K562 (cell line): Measurements from ENCODE around the gene ADAM19. TPM values are rescaled to one million over a fixed set of nuclear protein-coding genes. Genes with fewer than 3 reads are reported as not detected.

ENCODE experiments used
- ATAC-seq: fragments of 200-7000 bp; cut with Tn5 transposase; 3 replicates; pipeline ENCODE4 v1.9.1; 2020; ENCODE audit warnings: moderate library complexity
- BruUV-seq: library from RNA; stranded (reverse); fragments of 400-500 nt; replicated peaks from 2 replicates; lab custom pipeline; 2021; lab: Mats Ljungman, UMichigan
- CTCF ChIA-PET: fragments of 300-600 bp; formaldehyde crosslinking; extraction: SDS; loops from one replicate; lab custom pipeline; 2021; ENCODE audit warnings: low intra/inter-chr PET ratio; lab: Yijun Ruan, JAX
- POLR2A ChIA-PET: fragments of 300-600, 350-650 bp; sonication (Branson Sonifier 250); formaldehyde crosslinking; extraction: SDS; loops from one replicate; lab custom pipeline; 2021; ENCODE audit warnings: antibody characterized with exemption, inconsistent platforms; lab: Yijun Ruan, JAX
- DNase-seq, 4 experiments: peaks; one replicate each; pipeline versions ENCODE4 v3.0.0 to v3.0.0-alpha.2; 2011 to 2018; ENCODE audit warnings: low spot score in 3 of 4, mixed read lengths in 3 of 4; ENCODE audit errors: extremely low read depth in 1 of 4
- FAIRE-seq: peaks from 2 replicates; lab custom pipeline; 2011; peaks lifted over from hg19 to GRCh38; lab: Jason Lieb, UNC
- H2AFZ ChIP-seq: 2 replicates; pipeline ENCODE4 v1.6.0; 2011; ENCODE audit warnings: low read depth, low read length, control low read depth, inconsistent platforms
- H3K27ac ChIP-seq: fragments of 200-600 bp; 3 replicates; pipeline ENCODE4 v1.8.0; 2011; ENCODE audit warnings: low read depth, mild to moderate bottlenecking, control low read depth, inconsistent platforms, low read length, moderate library complexity, mixed read lengths; ENCODE audit errors: extremely low read depth
- H3K27me3 ChIP-seq, 2 experiments: fragments of 300-600 bp in 1 of 2; 2 replicates in 1 of 2; 3 replicates in 1 of 2; pipeline versions ENCODE4 v1.6.0 to v1.8.0; 2011; ENCODE audit warnings: inconsistent platforms in 2 of 2, low read length in 2 of 2, mild to moderate bottlenecking in 1 of 2, mixed read lengths in 1 of 2, moderate library complexity in 1 of 2; ENCODE audit not compliant: control insufficient read depth in 2 of 2, insufficient read depth in 2 of 2
- H3K36me3 ChIP-seq: fragments of 300-600 bp; 3 replicates; pipeline ENCODE4 v1.8.0; 2011; ENCODE audit warnings: mild to moderate bottlenecking, low read length, inconsistent platforms; ENCODE audit not compliant: control insufficient read depth, insufficient read depth
- H3K4me1 ChIP-seq, 2 experiments: fragments of 200-600 bp in 1 of 2; replicated peaks in 1 of 2; 2 replicates in 1 of 2; 3 replicates in 1 of 2; pipeline versions ENCODE4 v1.5.1 to v1.8.0; 2011; ENCODE audit warnings: inconsistent platforms in 2 of 2, low read length in 2 of 2, mild to moderate bottlenecking in 1 of 2, mixed read lengths in 1 of 2, moderate library complexity in 1 of 2; ENCODE audit not compliant: control insufficient read depth in 2 of 2, insufficient read depth in 2 of 2
- H3K4me2 ChIP-seq: 2 replicates; pipeline ENCODE4 v1.6.1; 2011; ENCODE audit warnings: low read length, control low read depth, inconsistent platforms, mixed read lengths; ENCODE audit not compliant: insufficient read depth
- H3K4me3 ChIP-seq: fragments of 200-600 bp; sonication (generic), shearing (Covaris generic); 2 replicates; pipeline ENCODE4 v1.5.1; 2016; ENCODE audit warnings: control low read depth, inconsistent platforms
- H3K79me2 ChIP-seq: fragments of 200-600 bp; 3 replicates; pipeline ENCODE4 v1.8.0; 2011; ENCODE audit warnings: low read length, inconsistent platforms; ENCODE audit not compliant: control insufficient read depth, insufficient read depth
- H3K9ac ChIP-seq, 2 experiments: 2 replicates each; pipeline versions ENCODE4 v1.6.0 to v1.6.1; 2011; ENCODE audit warnings: low read depth in 2 of 2, low read length in 2 of 2, control low read depth in 1 of 2, inconsistent platforms in 1 of 2, mild to moderate bottlenecking in 1 of 2, mixed read lengths in 1 of 2; ENCODE audit not compliant: insufficient read depth in 1 of 2
- H3K9me1 ChIP-seq: one replicate; pipeline ENCODE4 v1.6.0; 2011; ENCODE audit warnings: inconsistent platforms, mild to moderate bottlenecking, low read length, moderate library complexity; ENCODE audit not compliant: control insufficient read depth, insufficient read depth
- H3K9me3 ChIP-seq: replicated peaks from 2 replicates; pipeline ENCODE4 v1.5.1; 2011; ENCODE audit warnings: low read depth, low read length, inconsistent platforms; ENCODE audit not compliant: control insufficient read depth, insufficient read depth
- H4K20me1 ChIP-seq: replicated peaks from 2 replicates; pipeline ENCODE4 v1.6.1; 2011; ENCODE audit warnings: low read length, inconsistent platforms, mixed read lengths; ENCODE audit not compliant: control insufficient read depth, insufficient read depth
- CCAR2 ChIP-seq: fragments of 200-400 bp; formaldehyde crosslinking; IDR thresholded peaks from 2 replicates; pipeline ENCODE4 v1.6.1; 2017; ENCODE audit warnings: mild to moderate bottlenecking, low read depth, low read length
- CTCFL ChIP-seq: IDR thresholded peaks from 2 replicates; pipeline ENCODE4 v1.6.1; 2011; ENCODE audit warnings: borderline replicate concordance, low read depth, mild to moderate bottlenecking, moderate library complexity, low read length; ENCODE audit not compliant: insufficient read depth, poor library complexity, severe bottlenecking
- FUS ChIP-seq: fragments of 200-400 bp; formaldehyde crosslinking; optimal IDR thresholded peaks from 2 replicates; pipeline ENCODE3; 2017; ENCODE audit warnings: low read depth, low read length
- HDAC6 ChIP-seq: IDR thresholded peaks from 2 replicates; pipeline ENCODE4 v1.6.1; 2012; ENCODE audit warnings: low read depth, mild to moderate bottlenecking, control low read depth, inconsistent platforms, low read length, moderate library complexity
- NCOA2 ChIP-seq, 2 experiments: fragments of 450-650 bp; IDR thresholded peaks; 2 replicates each; pipeline ENCODE4 v1.6.1; 2018; ENCODE audit warnings: mild to moderate bottlenecking in 2 of 2, moderate library complexity in 1 of 2; ENCODE audit not compliant: partially characterized antibody in 2 of 2
- NFXL1 ChIP-seq: fragments of 450-650 bp; formaldehyde crosslinking; IDR thresholded peaks from 2 replicates; pipeline ENCODE4 v1.4.0; 2021; ENCODE audit warnings: mild to moderate bottlenecking
- NONO ChIP-seq, 2 experiments: fragments of 200-400 bp in 1 of 2; fragments of 450-650 bp in 1 of 2; formaldehyde crosslinking in 1 of 2; IDR thresholded peaks; 2 replicates each; pipeline ENCODE4 v1.6.1; 2017; ENCODE audit warnings: low read depth in 2 of 2, mild to moderate bottlenecking in 2 of 2, moderate library complexity in 2 of 2, low read length in 1 of 2
- PHF20 ChIP-seq: fragments of 450-650 bp; IDR thresholded peaks from 2 replicates; pipeline ENCODE4 v1.6.1; 2018; ENCODE audit not compliant: partially characterized antibody
- PTRF ChIP-seq: fragments of 450-650 bp; IDR thresholded peaks from 2 replicates; pipeline ENCODE4 v1.6.1; 2016; ENCODE audit warnings: mild to moderate bottlenecking, missing genetic modification characterization, missing compliant biosample characterization
- SMAD2 ChIP-seq: fragments of 150-350 bp; IDR thresholded peaks from 2 replicates; pipeline ENCODE4 v1.6.1; 2014; ENCODE audit warnings: low read depth, mild to moderate bottlenecking, low read length
- ZNF253 ChIP-seq: fragments of 250-450 bp; sonication (Bioruptor Pico); conservative IDR thresholded peaks from 2 replicates; pipeline ENCODE4 v1.6.1; 2021; ENCODE audit warnings: mild to moderate bottlenecking
- ZNF764 ChIP-seq: fragments of 250-450 bp; sonication (Bioruptor Pico); IDR thresholded peaks from 2 replicates; pipeline ENCODE4 v1.4.0; 2020; ENCODE audit warnings: low read depth, mild to moderate bottlenecking, moderate library complexity
- ZNF778 ChIP-seq: fragments of 450-650 bp; formaldehyde crosslinking; IDR thresholded peaks from 2 replicates; pipeline ENCODE4 v1.4.0; 2020; ENCODE audit warnings: mild to moderate bottlenecking, moderate library complexity
- WGBS: fragments of 100-300 bp; shearing (Covaris generic); methylation state at CpG from one replicate; pipeline ENCODE4 v1.1.6; 2016; ENCODE audit warnings: low coverage, mixed read lengths; ENCODE audit not compliant: insufficient coverage; ENCODE audit errors: missing lambda C conversion rate; 5-methylcytosine and 5-hydroxymethylcytosine counted together
- in situ Hi-C: fragments of 300-500 bp; cut with MboI; formaldehyde crosslinking; loops from 4 replicates; pipeline ENCODE4 v1.15.0; 2018; ENCODE audit warnings: inconsistent platforms, mixed read lengths
- intact Hi-C: fragments of 100-400 bp; cut with micrococcal nuclease; formaldehyde crosslinking; loops from 2 replicates; pipeline ENCODE4 v1.14.2; 2022
- polyA plus RNA-seq, 8 experiments: library from polyadenylated mRNA; depleted of rRNA in 4 of 8; stranded (reverse) in 5 of 8; unstranded in 3 of 8; fragments of >200 nt; fragmentation: Nextera tagmentation in 2 of 8; fragmentation: Illumina TruSeq in 1 of 8; extraction: Ambion mirVana in 2 of 8; extraction: Trizol in 1 of 8; gene quantifications; 2 replicates each; pipeline versions ENCODE4 v1.2.1 to v1.2.3, GENCODE V29; 2011 to 2014; ENCODE audit warnings: inconsistent platforms in 1 of 8, missing spikeins in 1 of 8
- total RNA-seq, 7 experiments: library from RNA; depleted of rRNA in 6 of 7; stranded (reverse); fragments of >200 nt in 6 of 7; fragmentation: Illumina TruSeq in 2 of 7; extraction: Trizol in 2 of 7; gene quantifications; 2 replicates each; pipeline versions ENCODE4 v1.2.1 to v1.2.3, GENCODE V29; 2011 to 2021; ENCODE audit warnings: low replicate concordance in 1 of 7
- TF ChIP-seq, protein P1 (sequence below): fragments of 450-650 bp; IDR thresholded peaks from 2 replicates; pipeline ENCODE4 v1.7.0; 2016; ENCODE audit warnings: borderline replicate concordance
- TF ChIP-seq, protein P2 (sequence below): sonication (generic); formaldehyde crosslinking; IDR thresholded peaks from 2 replicates; pipeline ENCODE4 v1.9.0; 2022; ENCODE audit warnings: mild to moderate bottlenecking, missing genetic modification reagents
- TF ChIP-seq, protein P3 (sequence below): sonication (generic); formaldehyde crosslinking; IDR thresholded peaks from 2 replicates; pipeline ENCODE4 v1.5.0; 2020; ENCODE audit warnings: missing genetic modification reagents

The ADAM19 gene
- total and polyA plus RNA-seq, 9 of the 15 experiments (the other 6 are each of a cell fraction or from before 2014, with no cell fraction given), result 0.11 to 1.1 (median 0.43) TPM

GRCh38 chr5:157469073-157469472 is 106.5 kb downstream of the ADAM19 start (continued):
- TF ChIP-seq CTCFL, result no peak

GRCh38 chr5:157468293-157468965 is 107.1 kb downstream of the ADAM19 start:
- Histone ChIP-seq H3K4me3 (no peak overlapping the region), H3K27ac (no peak overlapping the region), H3K9ac (no peak overlapping the region), H3K9me1 (no peaks in the 10 kb centered on the region), H3K27me3 (0 out of 5 replicates have a peak, but pooled peaks cover 0 to 6% of the 10 kb centered on the region in 2 experiments), H3K4me1 (peaks cover 0 to 5% of the 10 kb centered on the region in 2 experiments; a peak in 2 of 5 replicates), H3K79me2 (no peaks in the 10 kb centered on the region), H3K4me2 (no peak overlapping the region), H3K9me3 (no peaks in the 10 kb centered on the region), H2AFZ (no peak overlapping the region), H3K36me3 (no peaks in the 10 kb centered on the region), H4K20me1 (no peaks in the 10 kb centered on the region; the same call in 1 of the 2 replicates)
- no TSS peak for BruUV-seq
- ATAC-seq (no peak), DNase-seq (no peak), FAIRE-seq (no peak)
- ChIA-PET POLR2A (interaction anchor here (0.8 kb wide), 1 partner anchor 349 kb away, joined by 3 read pairs; no protein-coding TSS in a partner anchor), CTCF (no interaction called here)
- WGBS, result 33% methylated on average over 13 of the region's 13 CpGs
- intact Hi-C loops, result no loop called here
- in situ Hi-C loops, result no loop called here
- no peak for TF ChIP-seq FUS
- no peak for TF ChIP-seq PTRF (tag)
- TF ChIP-seq, protein P1, sequence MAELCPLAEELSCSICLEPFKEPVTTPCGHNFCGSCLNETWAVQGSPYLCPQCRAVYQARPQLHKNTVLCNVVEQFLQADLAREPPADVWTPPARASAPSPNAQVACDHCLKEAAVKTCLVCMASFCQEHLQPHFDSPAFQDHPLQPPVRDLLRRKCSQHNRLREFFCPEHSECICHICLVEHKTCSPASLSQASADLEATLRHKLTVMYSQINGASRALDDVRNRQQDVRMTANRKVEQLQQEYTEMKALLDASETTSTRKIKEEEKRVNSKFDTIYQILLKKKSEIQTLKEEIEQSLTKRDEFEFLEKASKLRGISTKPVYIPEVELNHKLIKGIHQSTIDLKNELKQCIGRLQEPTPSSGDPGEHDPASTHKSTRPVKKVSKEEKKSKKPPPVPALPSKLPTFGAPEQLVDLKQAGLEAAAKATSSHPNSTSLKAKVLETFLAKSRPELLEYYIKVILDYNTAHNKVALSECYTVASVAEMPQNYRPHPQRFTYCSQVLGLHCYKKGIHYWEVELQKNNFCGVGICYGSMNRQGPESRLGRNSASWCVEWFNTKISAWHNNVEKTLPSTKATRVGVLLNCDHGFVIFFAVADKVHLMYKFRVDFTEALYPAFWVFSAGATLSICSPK, result no peak
- no peak for TF ChIP-seq ZNF764
- no peak for TF ChIP-seq CCAR2
- TF ChIP-seq NONO (IDR thresholded peaks at IDR 0.05; ENCODE audit: low read depth in 2 of 2, low read length in 1 of 2), result no peak
- TF ChIP-seq ZNF778 (CRISPR knock-in tag), result no peak
- no peak for TF ChIP-seq NFXL1 (CRISPR knock-in tag)
- TF ChIP-seq ZNF253 (CRISPR knock-in tag), result no peak
- TF ChIP-seq, protein P2, sequence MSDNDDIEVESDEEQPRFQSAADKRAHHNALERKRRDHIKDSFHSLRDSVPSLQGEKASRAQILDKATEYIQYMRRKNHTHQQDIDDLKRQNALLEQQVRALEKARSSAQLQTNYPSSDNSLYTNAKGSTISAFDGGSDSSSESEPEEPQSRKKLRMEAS (CRISPR knock-in tag), result no peak
- TF ChIP-seq SMAD2, result no peak
- TF ChIP-seq NCOA2 (IDR thresholded peaks at IDR 0.05; ENCODE audit: partially characterized antibody in 2 of 2), result no peak
- no peak for TF ChIP-seq PHF20
- TF ChIP-seq HDAC6, result no peak
- TF ChIP-seq, protein P3, sequence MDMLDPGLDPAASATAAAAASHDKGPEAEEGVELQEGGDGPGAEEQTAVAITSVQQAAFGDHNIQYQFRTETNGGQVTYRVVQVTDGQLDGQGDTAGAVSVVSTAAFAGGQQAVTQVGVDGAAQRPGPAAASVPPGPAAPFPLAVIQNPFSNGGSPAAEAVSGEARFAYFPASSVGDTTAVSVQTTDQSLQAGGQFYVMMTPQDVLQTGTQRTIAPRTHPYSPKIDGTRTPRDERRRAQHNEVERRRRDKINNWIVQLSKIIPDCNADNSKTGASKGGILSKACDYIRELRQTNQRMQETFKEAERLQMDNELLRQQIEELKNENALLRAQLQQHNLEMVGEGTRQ, result peak; percentile 53
